ENCODE results near the gene PTBP1.

DNA sequence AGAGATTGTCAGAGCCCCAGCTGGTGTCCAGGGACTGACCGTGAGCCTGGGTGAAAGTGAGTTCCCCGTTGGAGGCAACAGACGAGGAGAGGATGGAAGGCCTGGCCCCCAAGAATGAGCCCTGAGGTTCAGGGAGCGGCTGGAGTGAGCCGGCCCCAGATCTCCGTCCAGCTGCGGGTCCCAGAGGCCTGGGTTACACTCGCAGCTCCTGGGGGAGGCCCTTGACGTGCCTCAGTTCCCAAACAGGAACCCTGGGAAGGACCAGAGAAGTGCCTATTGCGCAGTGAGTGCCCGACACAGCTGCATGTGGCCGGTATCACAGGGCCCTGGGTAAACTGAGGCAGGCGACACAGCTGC lies 53.7 kb downstream of the PTBP1 start:
- TF ChIP-seq, protein P1, sequence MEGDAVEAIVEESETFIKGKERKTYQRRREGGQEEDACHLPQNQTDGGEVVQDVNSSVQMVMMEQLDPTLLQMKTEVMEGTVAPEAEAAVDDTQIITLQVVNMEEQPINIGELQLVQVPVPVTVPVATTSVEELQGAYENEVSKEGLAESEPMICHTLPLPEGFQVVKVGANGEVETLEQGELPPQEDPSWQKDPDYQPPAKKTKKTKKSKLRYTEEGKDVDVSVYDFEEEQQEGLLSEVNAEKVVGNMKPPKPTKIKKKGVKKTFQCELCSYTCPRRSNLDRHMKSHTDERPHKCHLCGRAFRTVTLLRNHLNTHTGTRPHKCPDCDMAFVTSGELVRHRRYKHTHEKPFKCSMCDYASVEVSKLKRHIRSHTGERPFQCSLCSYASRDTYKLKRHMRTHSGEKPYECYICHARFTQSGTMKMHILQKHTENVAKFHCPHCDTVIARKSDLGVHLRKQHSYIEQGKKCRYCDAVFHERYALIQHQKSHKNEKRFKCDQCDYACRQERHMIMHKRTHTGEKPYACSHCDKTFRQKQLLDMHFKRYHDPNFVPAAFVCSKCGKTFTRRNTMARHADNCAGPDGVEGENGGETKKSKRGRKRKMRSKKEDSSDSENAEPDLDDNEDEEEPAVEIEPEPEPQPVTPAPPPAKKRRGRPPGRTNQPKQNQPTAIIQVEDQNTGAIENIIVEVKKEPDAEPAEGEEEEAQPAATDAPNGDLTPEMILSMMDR (IDR thresholded peaks at IDR 0.05; ENCODE audit: low read length) = no peak
- no peak for TF ChIP-seq EZH2 (IDR thresholded peaks at IDR 0.05; ENCODE audit: borderline replicate concordance, low read length)
